Mammary epithelial cell (primary cell): ENCODE data around the gene GABRG3.

Experiments
- EZH2 ChIP-seq: IDR thresholded peaks from 2 replicates; pipeline ENCODE4 v1.6.1; 2012; ENCODE audit warnings: low read length, inconsistent platforms, borderline replicate concordance
- TF ChIP-seq, protein P1 (sequence below), 2 donors: IDR thresholded peaks in 1 of 2; conservative IDR thresholded peaks in 1 of 2; 2 replicates each; pipeline ENCODE4 v1.5.1; 2011 to 2012; ENCODE audit warnings: inconsistent platforms in 2 of 2, low read length in 2 of 2, mild to moderate bottlenecking in 2 of 2, control low read depth in 1 of 2, low read depth in 1 of 2; ENCODE audit not compliant: insufficient read depth in 1 of 2; ENCODE audit errors: extremely low read depth in 1 of 2

DNA sequence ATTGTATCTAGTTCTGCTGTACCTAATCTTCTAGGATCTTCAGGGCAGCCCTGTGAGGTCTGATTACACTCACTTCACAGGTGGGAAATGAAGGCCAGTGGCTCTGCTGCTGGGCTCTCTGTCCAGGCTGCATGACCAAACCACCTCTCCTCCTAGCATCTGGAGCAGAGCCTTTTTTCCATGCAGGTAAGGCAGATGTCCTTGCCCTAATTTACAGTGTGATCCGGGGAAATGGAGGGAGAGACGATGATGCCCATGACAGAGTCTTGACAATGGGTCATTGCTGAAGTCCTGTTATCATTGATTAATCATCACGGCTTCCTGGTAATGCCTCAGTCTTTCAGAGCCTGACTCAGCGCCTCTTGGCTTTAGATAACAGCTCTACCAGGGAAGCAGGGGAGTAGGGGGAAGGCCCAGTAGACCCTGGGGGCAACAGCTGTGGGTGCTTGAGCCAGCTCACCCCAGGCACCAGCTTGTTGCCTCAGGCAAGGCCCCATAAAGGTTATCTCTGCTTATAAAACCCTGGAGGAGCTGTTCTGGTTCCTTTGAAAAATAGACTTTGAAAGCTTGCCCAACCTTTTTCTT lies 153.4 kb downstream of the GABRG3 start:
- TF ChIP-seq EZH2, result no peak
- TF ChIP-seq, protein P1, sequence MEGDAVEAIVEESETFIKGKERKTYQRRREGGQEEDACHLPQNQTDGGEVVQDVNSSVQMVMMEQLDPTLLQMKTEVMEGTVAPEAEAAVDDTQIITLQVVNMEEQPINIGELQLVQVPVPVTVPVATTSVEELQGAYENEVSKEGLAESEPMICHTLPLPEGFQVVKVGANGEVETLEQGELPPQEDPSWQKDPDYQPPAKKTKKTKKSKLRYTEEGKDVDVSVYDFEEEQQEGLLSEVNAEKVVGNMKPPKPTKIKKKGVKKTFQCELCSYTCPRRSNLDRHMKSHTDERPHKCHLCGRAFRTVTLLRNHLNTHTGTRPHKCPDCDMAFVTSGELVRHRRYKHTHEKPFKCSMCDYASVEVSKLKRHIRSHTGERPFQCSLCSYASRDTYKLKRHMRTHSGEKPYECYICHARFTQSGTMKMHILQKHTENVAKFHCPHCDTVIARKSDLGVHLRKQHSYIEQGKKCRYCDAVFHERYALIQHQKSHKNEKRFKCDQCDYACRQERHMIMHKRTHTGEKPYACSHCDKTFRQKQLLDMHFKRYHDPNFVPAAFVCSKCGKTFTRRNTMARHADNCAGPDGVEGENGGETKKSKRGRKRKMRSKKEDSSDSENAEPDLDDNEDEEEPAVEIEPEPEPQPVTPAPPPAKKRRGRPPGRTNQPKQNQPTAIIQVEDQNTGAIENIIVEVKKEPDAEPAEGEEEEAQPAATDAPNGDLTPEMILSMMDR (conservative IDR thresholded peaks at IDR 0.05 in 1 of 2, IDR thresholded peaks at IDR 0.05 in 1 of 2; ENCODE audit: extremely low read depth in 1 of 2, insufficient read depth in 1 of 2, low read depth in 1 of 2, low read length in 2 of 2), result no peak
